K562 (cell line): Measurements from ENCODE around the gene RXRA. TPM values are rescaled to one million over a fixed set of nuclear protein-coding genes. Genes with fewer than 3 reads are reported as not detected.

Source experiments
- ARID4B ChIP-seq: sonication (generic); formaldehyde crosslinking; IDR thresholded peaks from 2 replicates; pipeline ENCODE4 v1.8.0; 2022; ENCODE audit warnings: mild to moderate bottlenecking, missing genetic modification reagents
- ASH1L ChIP-seq: fragments of 450-650 bp; IDR thresholded peaks from 2 replicates; pipeline ENCODE4 v1.6.1; 2018; ENCODE audit warnings: borderline replicate concordance, mild to moderate bottlenecking, low read depth; ENCODE audit not compliant: partially characterized antibody
- CBX3 ChIP-seq, 2 experiments: IDR thresholded peaks; 1 replicate in 1 of 2; 2 replicates in 1 of 2; pipeline ENCODE4 v1.6.1; 2012; ENCODE audit warnings: inconsistent platforms in 2 of 2, low read length in 2 of 2, borderline replicate concordance in 1 of 2, control low read depth in 1 of 2
- CHD4 ChIP-seq: fragments of 200-600 bp; sonication (generic); IDR thresholded peaks from 3 replicates; pipeline ENCODE4 v1.6.1; 2012; ENCODE audit warnings: low read depth, mild to moderate bottlenecking, mixed read lengths, low read length, inconsistent platforms; ENCODE audit not compliant: insufficient read depth, insufficient replicate concordance, poor library complexity, severe bottlenecking
- ELF2 ChIP-seq: fragments of 250-450 bp; sonication (Bioruptor Pico); IDR thresholded peaks from 2 replicates; pipeline ENCODE4 v1.5.0; 2021; ENCODE audit warnings: mild to moderate bottlenecking
- FOXK2 ChIP-seq, 2 experiments: fragments of 450-650 bp; IDR thresholded peaks in 1 of 2; conservative IDR thresholded peaks in 1 of 2; 2 replicates each; pipeline ENCODE4 v1.6.1; 2016; ENCODE audit warnings: low read depth in 2 of 2, mild to moderate bottlenecking in 1 of 2
- HNRNPL ChIP-seq: fragments of 200-400 bp; formaldehyde crosslinking; IDR thresholded peaks from 2 replicates; pipeline ENCODE4 v1.6.1; 2017; ENCODE audit warnings: low read depth, mild to moderate bottlenecking, low read length
- KAT2B ChIP-seq: IDR thresholded peaks from one replicate; pipeline ENCODE4 v1.6.1; 2012; ENCODE audit warnings: low read depth, mild to moderate bottlenecking, control low read depth, inconsistent platforms, low read length, moderate library complexity
- NRF1 ChIP-seq, 2 experiments: fragments of 450-650 bp; IDR thresholded peaks in 1 of 2; conservative IDR thresholded peaks in 1 of 2; 2 replicates each; pipeline ENCODE4 v1.6.1; 2014; ENCODE audit warnings: mild to moderate bottlenecking in 2 of 2
- PRMT5 ChIP-seq: sonication (generic); formaldehyde crosslinking; IDR thresholded peaks from 2 replicates; pipeline ENCODE4 v1.5.0; 2020; ENCODE audit warnings: missing genetic modification reagents
- TAF15 ChIP-seq: fragments of 200-400 bp; formaldehyde crosslinking; IDR thresholded peaks from 2 replicates; pipeline ENCODE4 v1.6.1; 2017; ENCODE audit warnings: mild to moderate bottlenecking, low read depth, low read length, moderate library complexity
- TARDBP ChIP-seq: fragments of 450-650 bp; IDR thresholded peaks from 2 replicates; pipeline ENCODE4 v1.6.1; 2016
- TEAD4 ChIP-seq, 2 experiments: sonication (generic) in 1 of 2; formaldehyde crosslinking in 1 of 2; IDR thresholded peaks; 2 replicates each; pipeline versions ENCODE4 v1.6.1 to v1.8.0; 2012 to 2022; ENCODE audit warnings: borderline replicate concordance in 1 of 2, inconsistent platforms in 1 of 2, low read length in 1 of 2, mild to moderate bottlenecking in 1 of 2, missing genetic modification reagents in 1 of 2
- XRCC5 ChIP-seq: fragments of 200-400 bp; formaldehyde crosslinking; IDR thresholded peaks from 2 replicates; pipeline ENCODE4 v1.6.1; 2017; ENCODE audit warnings: low read depth, mild to moderate bottlenecking, low read length
- ZBTB8A ChIP-seq: fragments of 450-650 bp; IDR thresholded peaks from 2 replicates; pipeline ENCODE4 v1.6.1; 2018; ENCODE audit warnings: mild to moderate bottlenecking, moderate library complexity; ENCODE audit not compliant: partially characterized antibody
- ZNF699 ChIP-seq: fragments of 250-450 bp; sonication (Bioruptor Pico); IDR thresholded peaks from 2 replicates; pipeline ENCODE4 v1.8.0; 2021; ENCODE audit warnings: mild to moderate bottlenecking, moderate library complexity; ENCODE audit not compliant: insufficient replicate concordance
- polyA plus RNA-seq, 8 experiments: library from polyadenylated mRNA; depleted of rRNA in 4 of 8; stranded (reverse) in 5 of 8; unstranded in 3 of 8; fragments of >200 nt; fragmentation: Nextera tagmentation in 2 of 8; fragmentation: Illumina TruSeq in 1 of 8; extraction: Ambion mirVana in 2 of 8; extraction: Trizol in 1 of 8; gene quantifications; 2 replicates each; pipeline versions ENCODE4 v1.2.1 to v1.2.3, GENCODE V29; 2011 to 2014; ENCODE audit warnings: inconsistent platforms in 1 of 8, missing spikeins in 1 of 8
- total RNA-seq, 7 experiments: library from RNA; depleted of rRNA in 6 of 7; stranded (reverse); fragments of >200 nt in 6 of 7; fragmentation: Illumina TruSeq in 2 of 7; extraction: Trizol in 2 of 7; gene quantifications; 2 replicates each; pipeline versions ENCODE4 v1.2.1 to v1.2.3, GENCODE V29; 2011 to 2021; ENCODE audit warnings: low replicate concordance in 1 of 7
- TF ChIP-seq, protein P1 (sequence below): IDR thresholded peaks from 3 replicates; pipeline ENCODE4 v1.6.1; 2011; ENCODE audit warnings: borderline replicate concordance, mild to moderate bottlenecking; ENCODE audit not compliant: insufficient read length, insufficient read depth
- TF ChIP-seq, protein P2 (sequence below): fragments of 250-450 bp; sonication (Bioruptor Pico); IDR thresholded peaks from 2 replicates; pipeline ENCODE4 v1.5.0; 2021
- TF ChIP-seq, protein P3 (sequence below): fragments of 250-450 bp; sonication (Bioruptor Pico); IDR thresholded peaks from 2 replicates; pipeline ENCODE4 v1.8.0; 2021; ENCODE audit warnings: mild to moderate bottlenecking, moderate library complexity

The RXRA gene
- total and polyA plus RNA-seq, 9 of the 15 experiments (the other 6 are each of a cell fraction or from before 2014, with no cell fraction given), result 0.35 to 23.6 (median 4.6) TPM

- TF ChIP-seq CBX3 (IDR thresholded peaks at IDR 0.05; ENCODE audit: borderline replicate concordance in 1 of 2, low read length in 2 of 2) (peak in 1 of 2 experiments; percentile 82; a peak in 2 of 3 replicates), KAT2B (no peak), ZNF699 (no peak), TEAD4 (IDR thresholded peaks at IDR 0.05; ENCODE audit: low read length) (no peak), TEAD4 (CRISPR knock-in tag; IDR thresholded peaks at IDR 0.05; ENCODE audit: borderline replicate concordance) (0 out of 2 replicates have a peak, but pooled peaks have one; percentile 46), CHD4 (peak; percentile 82), TARDBP (no peak), TAF15 (no peak), ELF2 (CRISPR knock-in tag) (no peak), HNRNPL (no peak), FOXK2 (conservative IDR thresholded peaks at IDR 0.05 in 1 of 2, IDR thresholded peaks at IDR 0.05 in 1 of 2; ENCODE audit: low read depth in 2 of 2) (no peak), ASH1L (no peak), XRCC5 (peak; percentile 83; the same call in 1 of the 2 replicates), ARID4B (CRISPR knock-in tag) (0 out of 2 replicates have a peak, but pooled peaks have one; percentile 42), NRF1 (conservative IDR thresholded peaks at IDR 0.05 in 1 of 2, IDR thresholded peaks at IDR 0.05 in 1 of 2) (peak in 1 of 2 experiments; percentile 39; a peak in 2 of 4 replicates), PRMT5 (CRISPR knock-in tag) (no peak), ZBTB8A (no peak)
- TF ChIP-seq, protein P1, sequence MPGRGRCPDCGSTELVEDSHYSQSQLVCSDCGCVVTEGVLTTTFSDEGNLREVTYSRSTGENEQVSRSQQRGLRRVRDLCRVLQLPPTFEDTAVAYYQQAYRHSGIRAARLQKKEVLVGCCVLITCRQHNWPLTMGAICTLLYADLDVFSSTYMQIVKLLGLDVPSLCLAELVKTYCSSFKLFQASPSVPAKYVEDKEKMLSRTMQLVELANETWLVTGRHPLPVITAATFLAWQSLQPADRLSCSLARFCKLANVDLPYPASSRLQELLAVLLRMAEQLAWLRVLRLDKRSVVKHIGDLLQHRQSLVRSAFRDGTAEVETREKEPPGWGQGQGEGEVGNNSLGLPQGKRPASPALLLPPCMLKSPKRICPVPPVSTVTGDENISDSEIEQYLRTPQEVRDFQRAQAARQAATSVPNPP, result no peak
- TF ChIP-seq, protein P2, sequence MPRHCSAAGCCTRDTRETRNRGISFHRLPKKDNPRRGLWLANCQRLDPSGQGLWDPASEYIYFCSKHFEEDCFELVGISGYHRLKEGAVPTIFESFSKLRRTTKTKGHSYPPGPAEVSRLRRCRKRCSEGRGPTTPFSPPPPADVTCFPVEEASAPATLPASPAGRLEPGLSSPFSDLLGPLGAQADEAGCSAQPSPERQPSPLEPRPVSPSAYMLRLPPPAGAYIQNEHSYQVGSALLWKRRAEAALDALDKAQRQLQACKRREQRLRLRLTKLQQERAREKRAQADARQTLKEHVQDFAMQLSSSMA, result no peak
- TF ChIP-seq, protein P3, sequence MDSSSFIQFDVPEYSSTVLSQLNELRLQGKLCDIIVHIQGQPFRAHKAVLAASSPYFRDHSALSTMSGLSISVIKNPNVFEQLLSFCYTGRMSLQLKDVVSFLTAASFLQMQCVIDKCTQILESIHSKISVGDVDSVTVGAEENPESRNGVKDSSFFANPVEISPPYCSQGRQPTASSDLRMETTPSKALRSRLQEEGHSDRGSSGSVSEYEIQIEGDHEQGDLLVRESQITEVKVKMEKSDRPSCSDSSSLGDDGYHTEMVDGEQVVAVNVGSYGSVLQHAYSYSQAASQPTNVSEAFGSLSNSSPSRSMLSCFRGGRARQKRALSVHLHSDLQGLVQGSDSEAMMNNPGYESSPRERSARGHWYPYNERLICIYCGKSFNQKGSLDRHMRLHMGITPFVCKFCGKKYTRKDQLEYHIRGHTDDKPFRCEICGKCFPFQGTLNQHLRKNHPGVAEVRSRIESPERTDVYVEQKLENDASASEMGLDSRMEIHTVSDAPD (CRISPR knock-in tag), result no peak
Measured at GRCh38 chr9:134324359-134325095, 1.7 kb upstream of the RXRA start (continued).
